GM12878 (cell line): ENCODE results near the gene ASIC1. TPM values are rescaled to one million over a fixed set of nuclear protein-coding genes. Genes with fewer than 3 reads are reported as not detected.

Source experiments
- ATAC-seq: fragments of 200-7000 bp; cut with Tn5 transposase; 3 replicates; pipeline ENCODE4 v1.9.1; 2020; ENCODE audit warnings: mild to moderate bottlenecking, moderate library complexity
- BruUV-seq: library from RNA; stranded (reverse); fragments of 400-500 nt; replicated peaks from 2 replicates; lab custom pipeline; 2021; lab: Mats Ljungman, UMichigan
- CTCF ChIA-PET: fragments of 300-600 bp; sonication (Branson Sonifier 250); formaldehyde crosslinking; extraction: SDS; loops from one replicate; lab custom pipeline; 2021; ENCODE audit warnings: inconsistent platforms; lab: Yijun Ruan, JAX
- POLR2A ChIA-PET: fragments of 350-600 bp; formaldehyde crosslinking; extraction: SDS; loops from one replicate; lab custom pipeline; 2021; ENCODE audit warnings: inconsistent platforms; lab: Charles Lee
- RAD21 ChIA-PET: fragments of 300-600 bp; sonication (Branson Sonifier 250); formaldehyde crosslinking; loops from one replicate; lab custom pipeline; 2023; ENCODE audit warnings: antibody characterized with exemption; ENCODE audit not compliant: unreplicated experiment; lab: Charles Lee
- SMC1A ChIA-PET: fragments of 300-600 bp; sonication (Branson Sonifier 250); formaldehyde crosslinking; loops from one replicate; lab custom pipeline; 2023; ENCODE audit not compliant: unreplicated experiment, uncharacterized antibody; lab: Charles Lee
- DNase-seq: peaks from one replicate; pipeline ENCODE4 v3.0.0-alpha.2; 2011; ENCODE audit warnings: low read depth, low spot score
- FAIRE-seq: peaks from 3 replicates; lab custom pipeline; 2011; peaks lifted over from hg19 to GRCh38; lab: Jason Lieb, UNC
- H2AFZ ChIP-seq: 2 replicates; pipeline ENCODE4 v1.6.0; 2011; ENCODE audit warnings: low read depth, low read length, control low read depth; ENCODE audit not compliant: control insufficient read depth
- H3K27ac ChIP-seq: 2 replicates; pipeline ENCODE4 v1.5.1; 2011; ENCODE audit warnings: control low read depth; ENCODE audit not compliant: control insufficient read depth, insufficient read depth
- H3K27me3 ChIP-seq, 2 experiments: replicated peaks in 1 of 2; 2 replicates each; pipeline versions ENCODE4 v1.6.0 to v1.6.1; 2011; ENCODE audit warnings: low read length in 1 of 2; ENCODE audit not compliant: control insufficient read depth in 2 of 2, insufficient read depth in 2 of 2
- H3K36me3 ChIP-seq, 2 experiments: 2 replicates each; pipeline ENCODE4 v1.5.1; 2011; ENCODE audit warnings: low read length in 1 of 2; ENCODE audit not compliant: control insufficient read depth in 2 of 2, insufficient read depth in 2 of 2
- H3K4me1 ChIP-seq: 2 replicates; pipeline ENCODE4 v1.6.1; 2011; ENCODE audit warnings: mild to moderate bottlenecking, low read length, moderate library complexity, mixed read lengths; ENCODE audit not compliant: control insufficient read depth, insufficient read depth
- H3K4me2 ChIP-seq: 2 replicates; pipeline ENCODE4 v1.6.0; 2011; ENCODE audit warnings: control low read depth; ENCODE audit not compliant: control insufficient read depth, insufficient read depth
- H3K4me3 ChIP-seq: fragments of 200-600 bp; sonication (generic); 2 replicates; pipeline ENCODE4 v1.5.1; 2016
- H3K79me2 ChIP-seq: 2 replicates; pipeline ENCODE4 v1.6.0; 2011; ENCODE audit warnings: low read length; ENCODE audit not compliant: control insufficient read depth, insufficient read depth
- H3K9ac ChIP-seq: 2 replicates; pipeline ENCODE4 v1.8.0; 2011; ENCODE audit warnings: low read length, control low read depth, mixed read lengths; ENCODE audit not compliant: control insufficient read depth, insufficient read depth
- H3K9me3 ChIP-seq: replicated peaks from 3 replicates; pipeline ENCODE4 v1.5.1; 2011; ENCODE audit warnings: mild to moderate bottlenecking, low read length; ENCODE audit not compliant: control insufficient read depth, insufficient read depth
- H4K20me1 ChIP-seq: 2 replicates; pipeline ENCODE4 v1.6.0; 2011; ENCODE audit not compliant: control insufficient read depth, insufficient read depth
- BCL11A ChIP-seq: IDR thresholded peaks from 2 replicates; pipeline ENCODE4 v1.6.1; 2011; ENCODE audit warnings: low read depth, low read length
- CREB1 ChIP-seq: IDR thresholded peaks from 2 replicates; pipeline ENCODE4 v1.6.1; 2012; ENCODE audit warnings: low read depth, mild to moderate bottlenecking, inconsistent platforms
- FOXK2 ChIP-seq: fragments of 450-650 bp; IDR thresholded peaks from 2 replicates; pipeline ENCODE4 v1.6.1; 2017; ENCODE audit warnings: mild to moderate bottlenecking, moderate library complexity
- HDGF ChIP-seq: fragments of 450-650 bp; IDR thresholded peaks from 2 replicates; pipeline ENCODE4 v1.6.1; 2016; ENCODE audit warnings: antibody characterized with exemption
- IRF4 ChIP-seq: IDR thresholded peaks from 2 replicates; pipeline ENCODE4 v1.6.1; 2011; ENCODE audit warnings: low read depth, low read length
- JUNB ChIP-seq: IDR thresholded peaks from 2 replicates; pipeline ENCODE4 v1.6.1; 2016; ENCODE audit warnings: antibody characterized with exemption, mild to moderate bottlenecking
- KLF5 ChIP-seq: fragments of 450-650 bp; IDR thresholded peaks from 2 replicates; pipeline ENCODE4 v1.6.1; 2014; ENCODE audit warnings: mild to moderate bottlenecking; ENCODE audit not compliant: partially characterized antibody
- NFIC ChIP-seq: IDR thresholded peaks from 2 replicates; pipeline ENCODE4 v1.6.1; 2012; ENCODE audit warnings: low read depth, mild to moderate bottlenecking, inconsistent platforms, low read length, moderate library complexity
- NFXL1 ChIP-seq: fragments of 450-650 bp; IDR thresholded peaks from 2 replicates; pipeline ENCODE4 v1.6.1; 2017; ENCODE audit warnings: antibody characterized with exemption, mild to moderate bottlenecking, borderline replicate concordance
- NRF1 ChIP-seq: conservative IDR thresholded peaks from 2 replicates; pipeline ENCODE4 v1.6.1; 2011; ENCODE audit warnings: mild to moderate bottlenecking, low read depth, low read length, improper control_type of control experiment
- POLR2AphosphoS2 ChIP-seq: IDR thresholded peaks from 2 replicates; pipeline ENCODE4 v1.6.1; 2011; ENCODE audit warnings: low read depth, mild to moderate bottlenecking, low read length, improper control_type of control experiment, moderate library complexity
- RB1 ChIP-seq: fragments of 450-650 bp; formaldehyde crosslinking; IDR thresholded peaks from 2 replicates; pipeline ENCODE4 v1.6.1; 2017; ENCODE audit warnings: mild to moderate bottlenecking, borderline replicate concordance
- RFX5 ChIP-seq: IDR thresholded peaks from 2 replicates; pipeline ENCODE4 v1.6.1; 2011; ENCODE audit warnings: low read depth, low read length, improper control_type of control experiment
- SP1 ChIP-seq: IDR thresholded peaks from one replicate; pipeline ENCODE4 v1.6.1; 2011; ENCODE audit warnings: low read depth, low read length
- STAT1 ChIP-seq: fragments of 450-650 bp; conservative IDR thresholded peaks from 2 replicates; pipeline ENCODE4 v1.6.1; 2014; ENCODE audit warnings: antibody characterized with exemption, mild to moderate bottlenecking
- YY1 ChIP-seq: IDR thresholded peaks from 2 replicates; pipeline ENCODE4 v1.6.1; 2011; ENCODE audit warnings: low read depth, mild to moderate bottlenecking, low read length
- ZNF217 ChIP-seq: fragments of 450-650 bp; IDR thresholded peaks from 2 replicates; pipeline ENCODE4 v1.6.1; 2017; ENCODE audit warnings: antibody characterized with exemption, mild to moderate bottlenecking
- ZNF622 ChIP-seq: fragments of 450-650 bp; IDR thresholded peaks from 2 replicates; pipeline ENCODE4 v1.6.1; 2017; ENCODE audit warnings: mild to moderate bottlenecking, inconsistent platforms
- WGBS: methylation state at CpG from one replicate; pipeline ENCODE4 v1.1.6; 2016; ENCODE audit warnings: low lambda C conversion rate; ENCODE audit not compliant: insufficient replicate concordance, insufficient coverage; ENCODE audit errors: missing lambda C conversion rate; 5-methylcytosine and 5-hydroxymethylcytosine counted together
- in situ Hi-C: fragments of 300-500 bp; cut with MboI; formaldehyde crosslinking; loops from 9 replicates; pipeline ENCODE4 v1.14.3; 2018; ENCODE audit warnings: mixed read lengths
- intact Hi-C: fragments of 100-400 bp; cut with micrococcal nuclease; formaldehyde crosslinking; loops from one replicate; pipeline ENCODE4 v1.14.2; 2022; ENCODE audit not compliant: unreplicated experiment
- polyA plus RNA-seq, 11 experiments: library from polyadenylated mRNA; depleted of rRNA in 4 of 11; unstranded in 6 of 11; stranded (reverse) in 5 of 11; fragments of >200 nt; fragmentation: Nextera tagmentation in 4 of 11; fragmentation: Illumina TruSeq in 1 of 11; extraction: Ambion mirVana in 4 of 11; extraction: Trizol in 1 of 11; gene quantifications; 1 replicate in 1 of 11; 2 replicates in 10 of 11; pipeline versions ENCODE4 v1.2.1 to v1.2.3, GENCODE V29; 2011 to 2016; ENCODE audit warnings: inconsistent platforms in 2 of 11, missing spikeins in 2 of 11, low read depth in 1 of 11
- total RNA-seq, 4 experiments: library from RNA; depleted of rRNA in 3 of 4; stranded (reverse); fragments of >200 nt in 3 of 4; fragmentation: Illumina TruSeq in 1 of 4; extraction: Trizol in 1 of 4; gene quantifications; 2 replicates each; pipeline versions ENCODE4 v1.2.1 to v1.2.3, GENCODE V29; 2013 to 2021
- TF ChIP-seq, protein P1 (sequence below): IDR thresholded peaks from 2 replicates; pipeline ENCODE4 v1.6.1; 2011; ENCODE audit warnings: low read depth, low read length, improper control_type of control experiment, borderline replicate concordance
- TF ChIP-seq, protein P2 (sequence below): fragments of 450-650 bp; formaldehyde crosslinking; IDR thresholded peaks from 2 replicates; pipeline ENCODE4 v1.5.0; 2022; ENCODE audit warnings: mild to moderate bottlenecking, missing genetic modification characterization

ASIC1 gene
- total and polyA plus RNA-seq, 10 of the 15 experiments (the other 5 are each of a cell fraction or from before 2014, with no cell fraction given), result 0.02 to 0.28 (median 0.21) TPM; not detected in 4

DNA sequence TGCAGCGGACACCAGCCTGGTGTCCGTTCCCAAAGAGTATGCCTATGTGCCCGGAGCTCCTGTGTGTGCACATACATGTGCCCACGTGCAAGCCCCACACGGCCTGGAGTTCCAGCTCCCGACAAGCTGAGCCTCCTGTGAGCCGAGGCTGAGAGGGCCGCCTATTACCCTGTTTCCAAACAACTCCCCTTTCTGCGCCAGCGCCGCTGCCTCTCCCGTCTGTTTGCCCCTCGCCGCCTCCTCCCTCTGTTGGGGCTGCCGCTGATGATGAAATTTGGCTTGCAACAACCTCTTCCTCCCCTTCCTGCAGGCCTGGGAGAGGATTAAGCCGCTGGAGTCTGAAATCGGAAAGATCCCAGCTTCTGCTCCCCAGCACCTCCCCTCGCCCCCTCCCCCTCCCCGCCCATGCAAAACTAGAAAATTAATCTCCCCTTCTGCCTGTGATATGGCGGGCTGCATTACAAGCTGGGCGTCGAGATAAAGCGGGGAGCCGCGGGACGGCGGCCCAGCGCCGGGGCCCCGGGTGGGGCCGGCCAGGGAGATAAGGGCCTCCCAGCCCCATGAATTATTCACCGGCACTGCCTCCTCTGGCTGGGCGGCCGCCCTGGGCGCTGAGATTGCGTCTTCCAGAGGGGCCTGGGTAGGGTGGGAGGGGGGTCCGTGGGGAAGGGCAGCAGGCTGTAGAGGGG is 6.8 kb upstream of the ASIC1 start (continued):
- TF ChIP-seq JUNB (no peak), BCL11A (no peak), KLF5 (no peak)
- TF ChIP-seq, protein P1, sequence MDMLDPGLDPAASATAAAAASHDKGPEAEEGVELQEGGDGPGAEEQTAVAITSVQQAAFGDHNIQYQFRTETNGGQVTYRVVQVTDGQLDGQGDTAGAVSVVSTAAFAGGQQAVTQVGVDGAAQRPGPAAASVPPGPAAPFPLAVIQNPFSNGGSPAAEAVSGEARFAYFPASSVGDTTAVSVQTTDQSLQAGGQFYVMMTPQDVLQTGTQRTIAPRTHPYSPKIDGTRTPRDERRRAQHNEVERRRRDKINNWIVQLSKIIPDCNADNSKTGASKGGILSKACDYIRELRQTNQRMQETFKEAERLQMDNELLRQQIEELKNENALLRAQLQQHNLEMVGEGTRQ, result no peak

DNA sequence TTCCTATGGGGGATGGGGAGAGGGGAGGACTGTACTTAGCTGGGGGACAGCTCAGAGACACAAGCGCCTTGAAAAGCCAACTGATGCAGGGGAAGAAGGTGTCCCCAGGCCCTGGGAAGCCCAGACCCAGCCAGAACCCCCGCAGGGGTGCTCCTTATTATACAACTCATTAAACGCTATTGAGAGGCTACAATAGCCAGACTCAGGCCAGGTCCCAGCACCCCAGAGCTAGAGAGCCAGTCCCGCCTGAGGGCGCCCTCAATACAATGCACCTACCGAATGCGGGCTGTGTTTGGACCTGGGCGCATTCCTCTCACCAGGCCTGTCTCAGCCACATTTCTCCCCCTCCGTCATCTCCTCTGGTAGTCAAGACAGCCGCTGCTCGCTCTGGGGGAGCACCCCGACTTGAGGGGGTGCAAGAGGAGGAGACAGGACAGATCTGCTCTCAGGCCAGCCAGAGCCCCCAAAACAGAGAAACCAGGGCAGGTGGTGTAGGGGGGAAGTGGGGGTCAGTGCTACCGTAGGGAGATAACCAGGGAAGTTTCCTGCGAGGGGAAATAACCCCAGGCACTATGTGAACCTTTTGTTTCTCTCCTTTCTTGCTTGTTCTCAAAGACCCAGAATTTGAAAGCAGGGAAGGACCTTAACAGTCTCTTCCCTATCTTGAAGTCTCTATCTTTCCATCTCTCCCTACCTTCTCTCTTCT is 6.1 kb upstream of the ASIC1 start:
- no peak for ATAC-seq
- Histone ChIP-seq H3K36me3 (no peaks in the 10 kb centered on the region), H3K4me2 (no peak overlapping the region), H3K9me3 (no peaks in the 10 kb centered on the region), H3K4me1 (no peaks in the 10 kb centered on the region), H4K20me1 (no peaks in the 10 kb centered on the region), H2AFZ (no peak overlapping the region), H3K27me3 (peaks cover 8 to 10% of the 10 kb centered on the region in 2 experiments; a peak in 3 of 4 replicates), H3K79me2 (no peaks in the 10 kb centered on the region), H3K27ac (no peak overlapping the region), H3K4me3 (no peak overlapping the region), H3K9ac (no peak overlapping the region)
- in situ Hi-C loops, result no loop called here
- BruUV-seq, result no TSS peak
- TF ChIP-seq YY1 (no peak), POLR2AphosphoS2 (no peak), NRF1 (no peak), CREB1 (no peak), STAT1 (no peak), ZNF622 (no peak), IRF4 (no peak), HDGF (no peak), ZNF217 (no peak), RB1 (no peak), FOXK2 (no peak), NFIC (no peak), NFXL1 (no peak), RFX5 (no peak), SP1 (no peak)
- TF ChIP-seq, protein P2, sequence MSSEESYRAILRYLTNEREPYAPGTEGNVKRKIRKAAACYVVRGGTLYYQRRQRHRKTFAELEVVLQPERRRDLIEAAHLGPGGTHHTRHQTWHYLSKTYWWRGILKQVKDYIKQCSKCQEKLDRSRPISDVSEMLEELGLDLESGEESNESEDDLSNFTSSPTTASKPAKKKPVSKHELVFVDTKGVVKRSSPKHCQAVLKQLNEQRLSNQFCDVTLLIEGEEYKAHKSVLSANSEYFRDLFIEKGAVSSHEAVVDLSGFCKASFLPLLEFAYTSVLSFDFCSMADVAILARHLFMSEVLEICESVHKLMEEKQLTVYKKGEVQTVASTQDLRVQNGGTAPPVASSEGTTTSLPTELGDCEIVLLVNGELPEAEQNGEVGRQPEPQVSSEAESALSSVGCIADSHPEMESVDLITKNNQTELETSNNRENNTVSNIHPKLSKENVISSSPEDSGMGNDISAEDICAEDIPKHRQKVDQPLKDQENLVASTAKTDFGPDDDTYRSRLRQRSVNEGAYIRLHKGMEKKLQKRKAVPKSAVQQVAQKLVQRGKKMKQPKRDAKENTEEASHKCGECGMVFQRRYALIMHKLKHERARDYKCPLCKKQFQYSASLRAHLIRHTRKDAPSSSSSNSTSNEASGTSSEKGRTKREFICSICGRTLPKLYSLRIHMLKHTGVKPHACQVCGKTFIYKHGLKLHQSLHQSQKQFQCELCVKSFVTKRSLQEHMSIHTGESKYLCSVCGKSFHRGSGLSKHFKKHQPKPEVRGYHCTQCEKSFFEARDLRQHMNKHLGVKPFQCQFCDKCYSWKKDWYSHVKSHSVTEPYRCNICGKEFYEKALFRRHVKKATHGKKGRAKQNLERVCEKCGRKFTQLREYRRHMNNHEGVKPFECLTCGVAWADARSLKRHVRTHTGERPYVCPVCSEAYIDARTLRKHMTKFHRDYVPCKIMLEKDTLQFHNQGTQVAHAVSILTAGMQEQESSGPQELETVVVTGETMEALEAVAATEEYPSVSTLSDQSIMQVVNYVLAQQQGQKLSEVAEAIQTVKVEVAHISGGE (CRISPR knock-in tag), result no peak
- WGBS, result 62% methylated on average over 14 of the region's 14 CpGs
- RAD21 ChIA-PET, result interaction anchor here (0.7 to 0.8 kb wide), 2 partner anchors 18 to 336 kb away, joined by 3 read pairs; no protein-coding TSS in a partner anchor
- SMC1A ChIA-PET, result no interaction called here
- intact Hi-C loops, result loop anchor here (10.0 kb wide), 1 partner anchor 186 kb away; no protein-coding TSS in a partner anchor
- FAIRE-seq, result no peak
- no peak for DNase-seq
- POLR2A ChIA-PET, result no interaction called here
- CTCF ChIA-PET, result interaction anchor here (1.8 kb wide), 1 partner anchor 84 kb away, joined by 9 read pairs; no protein-coding TSS in a partner anchor
